Ovary (tissue), 3 donors: ENCODE results near the gene TXNRD2.

Experiments used
- EP300 ChIP-seq: sonication (generic); formaldehyde crosslinking; IDR thresholded peaks from one replicate; pipeline ENCODE4 v1.6.1; 2017; ENCODE audit warnings: antibody characterized with exemption
- POLR2A ChIP-seq: fragments of 450-650 bp; IDR thresholded peaks from one replicate; pipeline ENCODE4 v1.6.1; 2017; ENCODE audit warnings: antibody characterized with exemption, mild to moderate bottlenecking, moderate library complexity
- TF ChIP-seq, protein P1 (sequence below), 3 donors: fragments of 450-650 bp in 2 of 3; fragments of 200-600 bp in 1 of 3; IDR thresholded peaks; one replicate each; pipeline versions ENCODE4 v1.5.1 to v1.8.0; 2016 to 2022; ENCODE audit warnings: antibody characterized with exemption in 3 of 3, mild to moderate bottlenecking in 1 of 3
- donor health status: DM: no; HTN: no; CAD: no.

DNA sequence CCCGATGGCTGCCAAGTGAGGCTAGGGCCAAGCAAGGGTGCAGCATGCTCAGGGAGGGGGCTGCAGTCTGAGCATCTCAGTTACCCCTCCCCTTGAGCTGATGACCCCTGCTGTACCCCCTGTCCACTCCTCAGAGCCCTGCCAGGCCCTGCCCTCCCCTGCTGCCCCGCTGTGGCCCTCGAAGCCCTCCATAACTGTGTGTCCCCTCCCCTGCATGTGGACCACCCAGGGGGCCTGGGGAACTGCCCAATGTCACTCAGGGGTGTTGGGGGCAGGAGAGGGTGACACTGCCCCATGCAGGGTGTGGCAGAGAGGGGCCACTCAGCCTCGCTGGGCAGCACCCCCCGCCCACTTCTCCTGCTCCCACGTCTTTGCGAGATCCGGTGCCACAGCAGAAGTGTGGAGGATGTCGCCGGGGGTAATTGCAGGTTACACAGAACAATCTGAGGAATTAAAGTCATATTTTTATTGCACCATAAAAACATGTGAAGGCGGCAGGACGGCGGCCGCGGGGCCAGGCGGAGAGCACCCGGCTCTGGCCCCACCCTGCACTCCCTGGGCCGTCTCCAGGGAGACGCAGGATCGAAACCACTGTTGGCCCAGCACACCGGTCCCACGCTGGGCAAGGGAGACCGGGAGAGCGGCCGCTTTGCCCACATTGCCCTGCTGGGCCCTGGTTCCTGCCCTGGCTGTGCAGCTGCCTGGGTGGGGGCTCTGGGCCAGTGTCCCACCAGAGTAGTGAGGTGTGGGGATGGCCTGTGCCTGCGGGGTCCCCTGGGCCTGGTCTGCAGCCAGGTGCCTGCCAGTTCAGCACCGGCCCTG, 68.3 kb downstream of the TXNRD2 start:
- TF ChIP-seq, protein P1, sequence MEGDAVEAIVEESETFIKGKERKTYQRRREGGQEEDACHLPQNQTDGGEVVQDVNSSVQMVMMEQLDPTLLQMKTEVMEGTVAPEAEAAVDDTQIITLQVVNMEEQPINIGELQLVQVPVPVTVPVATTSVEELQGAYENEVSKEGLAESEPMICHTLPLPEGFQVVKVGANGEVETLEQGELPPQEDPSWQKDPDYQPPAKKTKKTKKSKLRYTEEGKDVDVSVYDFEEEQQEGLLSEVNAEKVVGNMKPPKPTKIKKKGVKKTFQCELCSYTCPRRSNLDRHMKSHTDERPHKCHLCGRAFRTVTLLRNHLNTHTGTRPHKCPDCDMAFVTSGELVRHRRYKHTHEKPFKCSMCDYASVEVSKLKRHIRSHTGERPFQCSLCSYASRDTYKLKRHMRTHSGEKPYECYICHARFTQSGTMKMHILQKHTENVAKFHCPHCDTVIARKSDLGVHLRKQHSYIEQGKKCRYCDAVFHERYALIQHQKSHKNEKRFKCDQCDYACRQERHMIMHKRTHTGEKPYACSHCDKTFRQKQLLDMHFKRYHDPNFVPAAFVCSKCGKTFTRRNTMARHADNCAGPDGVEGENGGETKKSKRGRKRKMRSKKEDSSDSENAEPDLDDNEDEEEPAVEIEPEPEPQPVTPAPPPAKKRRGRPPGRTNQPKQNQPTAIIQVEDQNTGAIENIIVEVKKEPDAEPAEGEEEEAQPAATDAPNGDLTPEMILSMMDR (IDR thresholded peaks at IDR 0.05): no peak
- TF ChIP-seq POLR2A: no peak
- no peak for TF ChIP-seq EP300
